Stimulated activated CD4-positive, alpha-beta T cell treated with anti-CD3 and anti-CD28 coated beads, Interleukin-12 subunit alpha, Interleukin-12 subunit beta, amount 100 ng/mL, for 24 hours (primary cell): ENCODE data around the gene ARCN1.
"Not testable (repeated sequence)": the region's sequence is repeated elsewhere in the genome, so short reads cannot be mapped to it uniquely, and the experiment has no call there.

Experiments used
- DNase-seq, 2 experiments: peaks; one replicate each; pipeline ENCODE4 v3.0.0-alpha.2; 2020; ENCODE audit warnings: low read depth in 2 of 2

ARCN1 gene

GRCh38 chr11:118544647-118545010 lies 27.6 kb upstream of the ARCN1 start:
- no peak for DNase-seq

GRCh38 chr11:118545533-118545932 lies 26.7 kb upstream of the ARCN1 start:
- no peak for DNase-seq

GRCh38 chr11:118547132-118547531 lies 25.1 kb upstream of the ARCN1 start:
- DNase-seq = no peak

GRCh38 chr11:118552341-118552740 lies 19.9 kb upstream of the ARCN1 start:
- no peak for DNase-seq

- no peak for DNase-seq
These were observed 11.4 kb upstream of the ARCN1 start for GRCh38 chr11:118560806-118561205.

- DNase-seq = no peak
These were observed 7.2 kb upstream of the ARCN1 start for GRCh38 chr11:118565051-118565450.

- DNase-seq = no peak
These were observed 2.5 kb upstream of the ARCN1 start for GRCh38 chr11:118569670-118570069.

GRCh38 chr11:118570787-118571186 lies 1.4 kb upstream of the ARCN1 start:
- DNase-seq = no peak

- DNase-seq = peak in 1 of 2 experiments; percentile 7
These were observed 528 bp upstream of the ARCN1 start for GRCh38 chr11:118571701-118572060.

- DNase-seq = peak in 1 of 2 experiments; percentile 2
These were observed 857 bp downstream of the ARCN1 start for GRCh38 chr11:118572981-118573550.

- DNase-seq = no peak
These were observed 2.4 kb downstream of the ARCN1 start for GRCh38 chr11:118574636-118575035.

- DNase-seq = not testable (repeated sequence)
These were observed 5.8 kb downstream of the ARCN1 start for GRCh38 chr11:118577995-118578394.

- DNase-seq = no peak
These were observed 8.8 kb downstream of the ARCN1 start for GRCh38 chr11:118581057-118581456.

GRCh38 chr11:118587952-118588351 lies 15.7 kb downstream of the ARCN1 start:
- no peak for DNase-seq

- no peak for DNase-seq
These were observed 20.6 kb downstream of the ARCN1 start for GRCh38 chr11:118592616-118593367.

GRCh38 chr11:118594984-118595383 lies 22.8 kb downstream of the ARCN1 start:
- DNase-seq = not testable (repeated sequence)

GRCh38 chr11:118596224-118597146 lies 24.3 kb downstream of the ARCN1 start:
- DNase-seq = no peak

GRCh38 chr11:118597556-118597955 lies 25.3 kb downstream of the ARCN1 start:
- DNase-seq = no peak

- DNase-seq = no peak
These were observed 30.1 kb downstream of the ARCN1 start for GRCh38 chr11:118602331-118602730.

GRCh38 chr11:118603709-118604108 lies 31.5 kb downstream of the ARCN1 start:
- not testable (repeated sequence) for DNase-seq

- no peak for DNase-seq
These were observed 32.4 kb downstream of the ARCN1 start for GRCh38 chr11:118604566-118604965.

GRCh38 chr11:118605116-118605867 lies 33.1 kb downstream of the ARCN1 start:
- DNase-seq = no peak
